WTC11 (cell line): Measurements from ENCODE around the gene POLD1. TPM values are rescaled to one million over a fixed set of nuclear protein-coding genes. Genes with fewer than 3 reads are reported as not detected.

Experiments
- ATAC-seq: fragments of 200-7000 bp; cut with Tn5 transposase; 2 replicates; pipeline ENCODE4 v1.10.0; 2021; ENCODE audit warnings: mild to moderate bottlenecking, moderate library complexity
- CTCF ChIA-PET: fragments of 300-600 bp; sonication (Branson Sonifier 250); formaldehyde crosslinking; loops from one replicate; lab custom pipeline; 2021; ENCODE audit warnings: antibody characterized with exemption; lab: Charles Lee
- POLR2A ChIA-PET: fragments of 350-600 bp; sonication (Branson Sonifier 250); formaldehyde crosslinking; loops from one replicate; lab custom pipeline; 2021; ENCODE audit warnings: antibody characterized with exemption; lab: Charles Lee
- DNase-seq: peaks from one replicate; pipeline ENCODE4 v3.0.0; 2021; ENCODE audit warnings: low spot score
- H3K27ac Mint-ChIP-seq: 2 replicates; pipeline ENCODE4 v1.8.0; 2021; ENCODE audit warnings: mixed read lengths
- H3K27me3 Mint-ChIP-seq: 2 replicates; pipeline ENCODE4 v1.8.0; 2021; ENCODE audit warnings: low read depth, mild to moderate bottlenecking, moderate library complexity, mixed read lengths
- H3K36me3 Mint-ChIP-seq: 2 replicates; pipeline ENCODE4 v1.8.0; 2021; ENCODE audit warnings: mixed read lengths
- H3K4me1 Mint-ChIP-seq: 2 replicates; pipeline ENCODE4 v1.8.0; 2022; ENCODE audit warnings: mixed read lengths
- H3K4me3 Mint-ChIP-seq: 2 replicates; pipeline ENCODE4 v1.8.0; 2021; ENCODE audit warnings: mild to moderate bottlenecking, moderate library complexity, mixed read lengths
- H3K9me3 Mint-ChIP-seq: 2 replicates; pipeline ENCODE4 v1.8.0; 2021; ENCODE audit warnings: mixed read lengths
- AR ChIP-seq: fragments of 250-450 bp; sonication (Bioruptor Pico); IDR thresholded peaks from 2 replicates; pipeline ENCODE4 v1.9.0; 2021; ENCODE audit warnings: mild to moderate bottlenecking
- ATF3 ChIP-seq: sonication (generic); formaldehyde crosslinking; conservative IDR thresholded peaks from 2 replicates; pipeline ENCODE4 v1.8.1; 2022; ENCODE audit warnings: mild to moderate bottlenecking, missing genetic modification reagents
- CBFB ChIP-seq: sonication (generic); formaldehyde crosslinking; IDR thresholded peaks from 2 replicates; pipeline ENCODE4 v1.8.1; 2022; ENCODE audit warnings: mild to moderate bottlenecking, low read depth, missing genetic modification reagents
- FOXP1 ChIP-seq: sonication (generic); formaldehyde crosslinking; IDR thresholded peaks from 2 replicates; pipeline ENCODE4 v1.8.0; 2022; ENCODE audit warnings: missing genetic modification reagents, mild to moderate bottlenecking, moderate library complexity, borderline replicate concordance
- GABPB1 ChIP-seq: sonication (generic); formaldehyde crosslinking; IDR thresholded peaks from 2 replicates; pipeline ENCODE4 v1.8.1; 2023; ENCODE audit warnings: mild to moderate bottlenecking, missing genetic modification reagents
- IRF2 ChIP-seq: sonication (generic); formaldehyde crosslinking; IDR thresholded peaks from 2 replicates; pipeline ENCODE4 v1.8.0; 2022; ENCODE audit warnings: low read depth, missing genetic modification reagents, borderline replicate concordance
- MLX ChIP-seq: sonication (generic); formaldehyde crosslinking; IDR thresholded peaks from 2 replicates; pipeline ENCODE4 v1.8.1; 2023; ENCODE audit warnings: mild to moderate bottlenecking, missing genetic modification reagents, moderate library complexity
- NFATC4 ChIP-seq: fragments of 250-450 bp; sonication (Bioruptor Pico); IDR thresholded peaks from 2 replicates; pipeline ENCODE4 v1.9.0; 2021; ENCODE audit warnings: mild to moderate bottlenecking
- PRDM15 ChIP-seq: sonication (generic); formaldehyde crosslinking; IDR thresholded peaks from 2 replicates; pipeline ENCODE4 v1.8.0; 2022; ENCODE audit warnings: missing genetic modification reagents
- TP53 ChIP-seq: sonication (generic); formaldehyde crosslinking; IDR thresholded peaks from 2 replicates; pipeline ENCODE4 v1.8.1; 2023; ENCODE audit warnings: mild to moderate bottlenecking, missing genetic modification reagents
- total RNA-seq: library from RNA; stranded (reverse); gene quantifications from 3 replicates; pipeline ENCODE4 v1.2.3, GENCODE V29; 2021
- TF ChIP-seq, protein P1 (sequence below): sonication (generic); formaldehyde crosslinking; IDR thresholded peaks from 2 replicates; pipeline ENCODE4 v1.8.1; 2023; ENCODE audit warnings: mild to moderate bottlenecking, missing genetic modification reagents
- TF ChIP-seq, protein P2 (sequence below): sonication (generic); formaldehyde crosslinking; IDR thresholded peaks from 2 replicates; pipeline ENCODE4 v1.8.1; 2023; ENCODE audit warnings: mild to moderate bottlenecking, missing genetic modification reagents, borderline replicate concordance
- TF ChIP-seq, protein P3 (sequence below): sonication (generic); formaldehyde crosslinking; IDR thresholded peaks from 2 replicates; pipeline ENCODE4 v1.8.0; 2022; ENCODE audit warnings: mild to moderate bottlenecking, missing genetic modification reagents

The POLD1 gene
- total RNA-seq, 1 experiment from 2014 or later: 163 TPM

DNA sequence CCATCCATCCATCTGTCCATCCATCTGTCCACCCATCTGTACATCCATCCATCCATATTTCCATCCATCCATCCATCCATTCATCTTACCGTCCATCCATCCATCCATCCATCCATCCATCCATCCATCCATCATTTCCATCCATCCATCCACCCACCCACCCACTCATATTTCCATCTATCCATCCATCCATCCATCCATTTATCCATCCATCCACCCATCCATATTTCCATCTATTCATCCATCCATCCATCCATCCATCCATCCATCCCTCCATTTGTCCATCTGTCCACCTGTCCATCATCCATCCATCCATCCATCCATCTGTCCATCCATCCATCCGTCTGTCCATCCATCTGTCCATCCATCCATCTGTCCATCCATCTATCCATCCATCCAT lies 71.8 kb downstream of the POLD1 start:
- no peaks in the 10 kb centered on the region for H3K36me3 Mint-ChIP-seq
- CTCF ChIA-PET: interaction anchor here (2.5 kb wide), 1 partner anchor 10 kb away, joined by 13 read pairs; no protein-coding TSS in a partner anchor
- TF ChIP-seq FOXP1 (CRISPR knock-in tag) (no peak), ATF3 (no peak), MLX (CRISPR knock-in tag) (no peak), IRF2 (CRISPR knock-in tag) (no peak), AR (no peak), GABPB1 (CRISPR knock-in tag) (no peak), TP53 (no peak), CBFB (CRISPR knock-in tag) (no peak), PRDM15 (CRISPR knock-in tag) (no peak), NFATC4 (CRISPR knock-in tag) (no peak)
- TF ChIP-seq, protein P1, sequence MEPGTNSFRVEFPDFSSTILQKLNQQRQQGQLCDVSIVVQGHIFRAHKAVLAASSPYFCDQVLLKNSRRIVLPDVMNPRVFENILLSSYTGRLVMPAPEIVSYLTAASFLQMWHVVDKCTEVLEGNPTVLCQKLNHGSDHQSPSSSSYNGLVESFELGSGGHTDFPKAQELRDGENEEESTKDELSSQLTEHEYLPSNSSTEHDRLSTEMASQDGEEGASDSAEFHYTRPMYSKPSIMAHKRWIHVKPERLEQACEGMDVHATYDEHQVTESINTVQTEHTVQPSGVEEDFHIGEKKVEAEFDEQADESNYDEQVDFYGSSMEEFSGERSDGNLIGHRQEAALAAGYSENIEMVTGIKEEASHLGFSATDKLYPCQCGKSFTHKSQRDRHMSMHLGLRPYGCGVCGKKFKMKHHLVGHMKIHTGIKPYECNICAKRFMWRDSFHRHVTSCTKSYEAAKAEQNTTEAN: no peak
- TF ChIP-seq, protein P2, sequence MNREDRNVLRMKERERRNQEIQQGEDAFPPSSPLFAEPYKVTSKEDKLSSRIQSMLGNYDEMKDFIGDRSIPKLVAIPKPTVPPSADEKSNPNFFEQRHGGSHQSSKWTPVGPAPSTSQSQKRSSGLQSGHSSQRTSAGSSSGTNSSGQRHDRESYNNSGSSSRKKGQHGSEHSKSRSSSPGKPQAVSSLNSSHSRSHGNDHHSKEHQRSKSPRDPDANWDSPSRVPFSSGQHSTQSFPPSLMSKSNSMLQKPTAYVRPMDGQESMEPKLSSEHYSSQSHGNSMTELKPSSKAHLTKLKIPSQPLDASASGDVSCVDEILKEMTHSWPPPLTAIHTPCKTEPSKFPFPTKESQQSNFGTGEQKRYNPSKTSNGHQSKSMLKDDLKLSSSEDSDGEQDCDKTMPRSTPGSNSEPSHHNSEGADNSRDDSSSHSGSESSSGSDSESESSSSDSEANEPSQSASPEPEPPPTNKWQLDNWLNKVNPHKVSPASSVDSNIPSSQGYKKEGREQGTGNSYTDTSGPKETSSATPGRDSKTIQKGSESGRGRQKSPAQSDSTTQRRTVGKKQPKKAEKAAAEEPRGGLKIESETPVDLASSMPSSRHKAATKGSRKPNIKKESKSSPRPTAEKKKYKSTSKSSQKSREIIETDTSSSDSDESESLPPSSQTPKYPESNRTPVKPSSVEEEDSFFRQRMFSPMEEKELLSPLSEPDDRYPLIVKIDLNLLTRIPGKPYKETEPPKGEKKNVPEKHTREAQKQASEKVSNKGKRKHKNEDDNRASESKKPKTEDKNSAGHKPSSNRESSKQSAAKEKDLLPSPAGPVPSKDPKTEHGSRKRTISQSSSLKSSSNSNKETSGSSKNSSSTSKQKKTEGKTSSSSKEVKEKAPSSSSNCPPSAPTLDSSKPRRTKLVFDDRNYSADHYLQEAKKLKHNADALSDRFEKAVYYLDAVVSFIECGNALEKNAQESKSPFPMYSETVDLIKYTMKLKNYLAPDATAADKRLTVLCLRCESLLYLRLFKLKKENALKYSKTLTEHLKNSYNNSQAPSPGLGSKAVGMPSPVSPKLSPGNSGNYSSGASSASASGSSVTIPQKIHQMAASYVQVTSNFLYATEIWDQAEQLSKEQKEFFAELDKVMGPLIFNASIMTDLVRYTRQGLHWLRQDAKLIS (CRISPR knock-in tag): no peak
- TF ChIP-seq, protein P3, sequence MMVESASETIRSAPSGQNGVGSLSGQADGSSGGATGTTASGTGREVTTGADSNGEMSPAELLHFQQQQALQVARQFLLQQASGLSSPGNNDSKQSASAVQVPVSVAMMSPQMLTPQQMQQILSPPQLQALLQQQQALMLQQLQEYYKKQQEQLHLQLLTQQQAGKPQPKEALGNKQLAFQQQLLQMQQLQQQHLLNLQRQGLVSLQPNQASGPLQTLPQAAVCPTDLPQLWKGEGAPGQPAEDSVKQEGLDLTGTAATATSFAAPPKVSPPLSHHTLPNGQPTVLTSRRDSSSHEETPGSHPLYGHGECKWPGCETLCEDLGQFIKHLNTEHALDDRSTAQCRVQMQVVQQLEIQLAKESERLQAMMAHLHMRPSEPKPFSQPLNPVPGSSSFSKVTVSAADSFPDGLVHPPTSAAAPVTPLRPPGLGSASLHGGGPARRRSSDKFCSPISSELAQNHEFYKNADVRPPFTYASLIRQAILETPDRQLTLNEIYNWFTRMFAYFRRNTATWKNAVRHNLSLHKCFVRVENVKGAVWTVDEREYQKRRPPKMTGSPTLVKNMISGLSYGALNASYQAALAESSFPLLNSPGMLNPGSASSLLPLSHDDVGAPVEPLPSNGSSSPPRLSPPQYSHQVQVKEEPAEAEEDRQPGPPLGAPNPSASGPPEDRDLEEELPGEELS (CRISPR knock-in tag): no peak
- no peak overlapping the region for H3K4me3 Mint-ChIP-seq
- no peak overlapping the region for H3K27ac Mint-ChIP-seq
- H3K4me1 Mint-ChIP-seq: peaks cover 2% of the 10 kb centered on the region; the same call in 1 of the 2 replicates
- no peak for DNase-seq
- H3K9me3 Mint-ChIP-seq: peaks cover 9% of the 10 kb centered on the region
- H3K27me3 Mint-ChIP-seq: no peaks in the 10 kb centered on the region
- POLR2A ChIA-PET: no interaction called here
- ATAC-seq: no peak
